Panc1 (cell line): ENCODE measurements around the gene CWC22. TPM values are rescaled to one million over a fixed set of nuclear protein-coding genes. Genes with fewer than 3 reads are reported as not detected.

Experiments used
- ATAC-seq: fragments of 200-7000 bp; cut with Tn5 transposase; 2 replicates; pipeline ENCODE4 v1.9.1; 2020; ENCODE audit warnings: mild to moderate bottlenecking, moderate library complexity
- BruUV-seq: library from RNA; stranded (reverse); fragments of 400-500 nt; replicated peaks from 2 replicates; lab custom pipeline; 2021; lab: Mats Ljungman, UMichigan
- CTCF ChIA-PET: fragments of 300-600 bp; sonication (Branson Sonifier 250); formaldehyde crosslinking; loops from one replicate; lab custom pipeline; 2022; ENCODE audit warnings: antibody characterized with exemption; lab: Charles Lee
- POLR2A ChIA-PET: fragments of 300-600 bp; sonication (Branson Sonifier 250); formaldehyde crosslinking; loops from one replicate; lab custom pipeline; 2022; ENCODE audit warnings: antibody characterized with exemption; lab: Charles Lee
- DNase-seq: peaks from one replicate; pipeline ENCODE4 v3.0.0-alpha.2; 2010; ENCODE audit warnings: low read depth, low spot score
- H3K27ac ChIP-seq: 2 replicates; pipeline ENCODE4 v1.5.1; 2011; ENCODE audit warnings: mild to moderate bottlenecking, low read length, inconsistent platforms
- H3K27me3 ChIP-seq: fragments of 200-500 bp; sonication (Bioruptor generic); 2 replicates; pipeline ENCODE4 v1.6.0; 2014; ENCODE audit warnings: low read length, inconsistent platforms; ENCODE audit not compliant: control insufficient read depth, insufficient read depth
- H3K36me3 ChIP-seq: fragments of 200-500 bp; sonication (Bioruptor generic); 2 replicates; pipeline ENCODE4 v1.5.1; 2014; ENCODE audit warnings: inconsistent platforms, mild to moderate bottlenecking, low read length, moderate library complexity; ENCODE audit not compliant: control insufficient read depth, insufficient read depth
- H3K4me1 ChIP-seq: 2 replicates; pipeline ENCODE4 v1.5.1; 2011; ENCODE audit warnings: inconsistent platforms, mild to moderate bottlenecking, low read length, moderate library complexity; ENCODE audit not compliant: control insufficient read depth, insufficient read depth
- H3K4me3 ChIP-seq, 2 experiments: 2 replicates each; pipeline ENCODE4 v1.5.1; 2011 to 2012; ENCODE audit warnings: low read depth in 2 of 2, low read length in 2 of 2, mild to moderate bottlenecking in 2 of 2, inconsistent platforms in 1 of 2, moderate library complexity in 1 of 2
- H3K9me3 ChIP-seq: fragments of 200-500 bp; sonication (Bioruptor generic); 2 replicates; pipeline ENCODE4 v1.5.1; 2014; ENCODE audit warnings: low read depth, mild to moderate bottlenecking, inconsistent platforms, low read length, moderate library complexity; ENCODE audit not compliant: control insufficient read depth, insufficient read depth
- POLR2AphosphoS5 ChIP-seq: IDR thresholded peaks from 2 replicates; pipeline ENCODE4 v1.6.1; 2012; ENCODE audit warnings: mild to moderate bottlenecking, low read depth, low read length, moderate library complexity
- SIN3A ChIP-seq: IDR thresholded peaks from 2 replicates; pipeline ENCODE4 v1.6.1; 2012; ENCODE audit warnings: low read depth, mild to moderate bottlenecking, low read length, moderate library complexity, borderline replicate concordance; ENCODE audit not compliant: insufficient read depth
- TCF7L2 ChIP-seq: IDR thresholded peaks from 2 replicates; pipeline ENCODE4 v1.6.1; 2011; ENCODE audit warnings: mild to moderate bottlenecking, low read depth, low read length, inconsistent platforms
- in situ Hi-C: cut with HindIII; loops from 2 replicates; pipeline ENCODE4 v1.10.0; 2016; ENCODE audit warnings: low sequenced_read_pairs, low pct_unique_long_range_greater_than_20kb
- intact Hi-C: fragments of 100-400 bp; cut with micrococcal nuclease; formaldehyde crosslinking; loops from one replicate; pipeline ENCODE4 v1.10.0; 2022; ENCODE audit not compliant: unreplicated experiment
- total RNA-seq: library from RNA; stranded (reverse); gene quantifications from one replicate; pipeline ENCODE4 v1.2.1, GENCODE V29; 2021; ENCODE audit not compliant: unreplicated experiment
- TF ChIP-seq, protein P1 (sequence below): fragments of 450-650 bp; IDR thresholded peaks from 2 replicates; pipeline ENCODE4 v1.5.1; 2017; ENCODE audit warnings: mild to moderate bottlenecking
- TF ChIP-seq, protein P2 (sequence below), 2 experiments: IDR thresholded peaks; 2 replicates each; pipeline ENCODE4 v1.6.1; 2011 to 2012; ENCODE audit warnings: low read depth in 2 of 2, control low read depth in 1 of 2, low read length in 1 of 2, mild to moderate bottlenecking in 1 of 2, moderate library complexity in 1 of 2; ENCODE audit not compliant: insufficient read depth in 1 of 2

The CWC22 gene
- total RNA-seq, 1 experiment from 2014 or later, result 17.2 TPM

DNA sequence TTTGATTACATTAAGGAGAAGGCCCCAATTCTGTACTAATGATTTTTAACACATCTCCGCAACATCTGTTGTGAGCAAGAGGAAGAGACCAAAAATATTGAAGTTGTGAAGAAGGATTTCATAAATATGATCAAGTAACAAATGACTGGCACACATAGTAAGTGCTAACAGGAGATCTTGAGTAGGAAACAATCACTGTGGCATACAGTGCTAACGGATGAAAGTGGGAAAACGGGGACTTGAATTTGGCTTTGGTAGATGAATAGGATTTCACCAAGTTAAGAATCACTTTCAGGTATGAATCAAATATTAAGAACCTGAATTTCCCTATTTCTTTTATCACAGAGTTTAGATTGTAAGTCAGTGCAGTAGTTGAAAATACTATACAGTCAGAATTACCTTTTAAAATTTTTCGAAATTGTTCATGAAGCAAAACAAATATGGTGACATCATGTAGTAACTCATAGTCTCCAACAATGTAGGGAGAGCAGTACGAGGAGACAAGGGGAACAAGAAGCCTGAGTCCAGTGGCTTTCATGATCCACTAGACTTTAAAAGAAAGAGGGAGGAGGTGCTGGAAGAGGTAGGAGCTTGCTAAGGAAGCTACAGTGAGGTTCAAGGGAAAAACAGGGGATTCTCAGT is 16.3 kb downstream of the CWC22 start:
- no TSS peak for BruUV-seq
- Histone ChIP-seq H3K9me3 (no peaks in the 10 kb centered on the region), H3K36me3 (peaks cover 21% of the 10 kb centered on the region), H3K27me3 (no peaks in the 10 kb centered on the region), H3K4me3 (no peak overlapping the region), H3K4me1 (no peaks in the 10 kb centered on the region), H3K27ac (no peak overlapping the region)
- ChIA-PET CTCF (no interaction called here), POLR2A (no interaction called here)
- TF ChIP-seq POLR2AphosphoS5 (no peak), TCF7L2 (no peak), SIN3A (no peak)
- TF ChIP-seq, protein P1, sequence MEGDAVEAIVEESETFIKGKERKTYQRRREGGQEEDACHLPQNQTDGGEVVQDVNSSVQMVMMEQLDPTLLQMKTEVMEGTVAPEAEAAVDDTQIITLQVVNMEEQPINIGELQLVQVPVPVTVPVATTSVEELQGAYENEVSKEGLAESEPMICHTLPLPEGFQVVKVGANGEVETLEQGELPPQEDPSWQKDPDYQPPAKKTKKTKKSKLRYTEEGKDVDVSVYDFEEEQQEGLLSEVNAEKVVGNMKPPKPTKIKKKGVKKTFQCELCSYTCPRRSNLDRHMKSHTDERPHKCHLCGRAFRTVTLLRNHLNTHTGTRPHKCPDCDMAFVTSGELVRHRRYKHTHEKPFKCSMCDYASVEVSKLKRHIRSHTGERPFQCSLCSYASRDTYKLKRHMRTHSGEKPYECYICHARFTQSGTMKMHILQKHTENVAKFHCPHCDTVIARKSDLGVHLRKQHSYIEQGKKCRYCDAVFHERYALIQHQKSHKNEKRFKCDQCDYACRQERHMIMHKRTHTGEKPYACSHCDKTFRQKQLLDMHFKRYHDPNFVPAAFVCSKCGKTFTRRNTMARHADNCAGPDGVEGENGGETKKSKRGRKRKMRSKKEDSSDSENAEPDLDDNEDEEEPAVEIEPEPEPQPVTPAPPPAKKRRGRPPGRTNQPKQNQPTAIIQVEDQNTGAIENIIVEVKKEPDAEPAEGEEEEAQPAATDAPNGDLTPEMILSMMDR, result no peak
- TF ChIP-seq, protein P2, sequence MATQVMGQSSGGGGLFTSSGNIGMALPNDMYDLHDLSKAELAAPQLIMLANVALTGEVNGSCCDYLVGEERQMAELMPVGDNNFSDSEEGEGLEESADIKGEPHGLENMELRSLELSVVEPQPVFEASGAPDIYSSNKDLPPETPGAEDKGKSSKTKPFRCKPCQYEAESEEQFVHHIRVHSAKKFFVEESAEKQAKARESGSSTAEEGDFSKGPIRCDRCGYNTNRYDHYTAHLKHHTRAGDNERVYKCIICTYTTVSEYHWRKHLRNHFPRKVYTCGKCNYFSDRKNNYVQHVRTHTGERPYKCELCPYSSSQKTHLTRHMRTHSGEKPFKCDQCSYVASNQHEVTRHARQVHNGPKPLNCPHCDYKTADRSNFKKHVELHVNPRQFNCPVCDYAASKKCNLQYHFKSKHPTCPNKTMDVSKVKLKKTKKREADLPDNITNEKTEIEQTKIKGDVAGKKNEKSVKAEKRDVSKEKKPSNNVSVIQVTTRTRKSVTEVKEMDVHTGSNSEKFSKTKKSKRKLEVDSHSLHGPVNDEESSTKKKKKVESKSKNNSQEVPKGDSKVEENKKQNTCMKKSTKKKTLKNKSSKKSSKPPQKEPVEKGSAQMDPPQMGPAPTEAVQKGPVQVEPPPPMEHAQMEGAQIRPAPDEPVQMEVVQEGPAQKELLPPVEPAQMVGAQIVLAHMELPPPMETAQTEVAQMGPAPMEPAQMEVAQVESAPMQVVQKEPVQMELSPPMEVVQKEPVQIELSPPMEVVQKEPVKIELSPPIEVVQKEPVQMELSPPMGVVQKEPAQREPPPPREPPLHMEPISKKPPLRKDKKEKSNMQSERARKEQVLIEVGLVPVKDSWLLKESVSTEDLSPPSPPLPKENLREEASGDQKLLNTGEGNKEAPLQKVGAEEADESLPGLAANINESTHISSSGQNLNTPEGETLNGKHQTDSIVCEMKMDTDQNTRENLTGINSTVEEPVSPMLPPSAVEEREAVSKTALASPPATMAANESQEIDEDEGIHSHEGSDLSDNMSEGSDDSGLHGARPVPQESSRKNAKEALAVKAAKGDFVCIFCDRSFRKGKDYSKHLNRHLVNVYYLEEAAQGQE (IDR thresholded peaks at IDR 0.05; ENCODE audit: insufficient read depth in 1 of 2, low read depth in 2 of 2, low read length in 1 of 2), result no peak
- ATAC-seq, result no peak
- intact Hi-C loops, result no loop called here
- DNase-seq, result no peak
- in situ Hi-C loops, result no loop called here

DNA sequence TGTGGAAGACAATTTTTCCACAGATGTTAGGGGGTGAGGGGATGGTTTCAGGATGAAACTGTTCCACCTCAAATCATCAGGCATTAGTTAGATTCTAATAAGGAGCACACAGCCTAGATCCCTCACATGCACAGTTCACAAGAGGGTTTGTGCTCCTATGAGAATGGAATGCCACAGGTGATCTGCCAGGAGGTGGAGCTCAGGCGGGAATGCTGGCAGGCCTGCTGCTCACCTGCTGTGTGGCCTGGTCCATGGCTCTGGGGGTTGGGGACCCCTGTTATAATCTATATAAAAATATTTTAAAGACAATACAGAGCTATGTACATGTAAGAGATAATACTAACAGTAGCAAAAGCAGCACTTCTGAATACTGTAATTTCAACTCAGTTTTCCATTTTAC is 19.2 kb downstream of the CWC22 start:
- H3K27me3 ChIP-seq, result no peaks in the 10 kb centered on the region
- in situ Hi-C loops (no loop called here), intact Hi-C loops (no loop called here)
- H3K36me3 ChIP-seq, result peaks cover 30% of the 10 kb centered on the region
- H3K4me3 ChIP-seq, result no peak overlapping the region
- no peaks in the 10 kb centered on the region for H3K9me3 ChIP-seq
- H3K27ac ChIP-seq, result no peak overlapping the region
- no peaks in the 10 kb centered on the region for H3K4me1 ChIP-seq
- ATAC-seq, result no peak
- TF ChIP-seq SIN3A (no peak), POLR2AphosphoS5 (no peak), TCF7L2 (no peak)
- TF ChIP-seq, protein P2 (IDR thresholded peaks at IDR 0.05; ENCODE audit: insufficient read depth in 1 of 2, low read depth in 2 of 2, low read length in 1 of 2), result no peak
- TF ChIP-seq, protein P1, result no peak
- no TSS peak for BruUV-seq
- POLR2A ChIA-PET, result no interaction called here
- no peak for DNase-seq
- CTCF ChIA-PET, result no interaction called here
